Keratinocyte (primary cell): ENCODE data around the gene RET.

Source experiments
- CTCF ChIP-seq, 3 experiments: IDR thresholded peaks in 1 of 3; conservative IDR thresholded peaks in 1 of 3; optimal IDR thresholded peaks in 1 of 3; 2 replicates in 2 of 3; 3 replicates in 1 of 3; pipeline versions ENCODE3 to v1.5.1; 2011; ENCODE audit warnings: low read length in 3 of 3, mild to moderate bottlenecking in 3 of 3, moderate library complexity in 2 of 3, control low read depth in 1 of 3, inconsistent platforms in 1 of 3; ENCODE audit not compliant: insufficient read depth in 2 of 3; ENCODE audit errors: extremely low read depth in 1 of 3
- EZH2 ChIP-seq: IDR thresholded peaks from one replicate; pipeline ENCODE4 v1.6.1; 2012; ENCODE audit warnings: inconsistent platforms, mild to moderate bottlenecking, low read length, moderate library complexity

- no peak for TF ChIP-seq CTCF (optimal IDR thresholded peaks at IDR 0.05 in 1 of 3, IDR thresholded peaks at IDR 0.05 in 1 of 3, conservative IDR thresholded peaks at IDR 0.05 in 1 of 3; ENCODE audit: extremely low read depth in 1 of 3, insufficient read depth in 2 of 3, low read length in 3 of 3)
- no peak for TF ChIP-seq EZH2
These were observed 50.0 kb downstream of the RET start for GRCh38 chr10:43126759-43127424.
